ENCODE results near the gene CASK.

DNA sequence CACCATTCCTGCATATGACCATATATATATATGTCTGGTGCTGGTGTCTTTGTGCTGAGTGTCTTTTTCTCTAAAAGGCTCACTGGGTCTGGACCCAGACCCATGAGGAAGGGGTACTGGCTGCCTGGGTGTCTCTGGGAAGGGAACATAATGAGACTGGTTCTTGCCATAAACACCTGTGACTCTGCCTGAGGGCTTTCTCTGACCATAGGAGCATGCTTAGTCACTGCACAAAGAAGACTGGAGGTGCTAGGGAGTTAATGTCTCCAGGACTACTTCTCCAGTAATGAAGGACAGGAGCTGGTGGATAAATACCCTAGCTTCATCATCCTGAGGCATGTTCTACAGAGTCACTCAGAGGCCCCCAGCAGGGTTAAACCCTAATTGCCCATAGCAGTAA is 47.1 kb upstream of the CASK start:
- no peak for TF ChIP-seq POLR2A (IDR thresholded peaks at IDR 0.05)
- TF ChIP-seq, protein P1, sequence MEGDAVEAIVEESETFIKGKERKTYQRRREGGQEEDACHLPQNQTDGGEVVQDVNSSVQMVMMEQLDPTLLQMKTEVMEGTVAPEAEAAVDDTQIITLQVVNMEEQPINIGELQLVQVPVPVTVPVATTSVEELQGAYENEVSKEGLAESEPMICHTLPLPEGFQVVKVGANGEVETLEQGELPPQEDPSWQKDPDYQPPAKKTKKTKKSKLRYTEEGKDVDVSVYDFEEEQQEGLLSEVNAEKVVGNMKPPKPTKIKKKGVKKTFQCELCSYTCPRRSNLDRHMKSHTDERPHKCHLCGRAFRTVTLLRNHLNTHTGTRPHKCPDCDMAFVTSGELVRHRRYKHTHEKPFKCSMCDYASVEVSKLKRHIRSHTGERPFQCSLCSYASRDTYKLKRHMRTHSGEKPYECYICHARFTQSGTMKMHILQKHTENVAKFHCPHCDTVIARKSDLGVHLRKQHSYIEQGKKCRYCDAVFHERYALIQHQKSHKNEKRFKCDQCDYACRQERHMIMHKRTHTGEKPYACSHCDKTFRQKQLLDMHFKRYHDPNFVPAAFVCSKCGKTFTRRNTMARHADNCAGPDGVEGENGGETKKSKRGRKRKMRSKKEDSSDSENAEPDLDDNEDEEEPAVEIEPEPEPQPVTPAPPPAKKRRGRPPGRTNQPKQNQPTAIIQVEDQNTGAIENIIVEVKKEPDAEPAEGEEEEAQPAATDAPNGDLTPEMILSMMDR (IDR thresholded peaks at IDR 0.05): no peak

All from Peyer's patch (tissue), 4 donors.